Measurements from ENCODE around the gene CD58.

- TF ChIP-seq REST (tag by site-specific recombination; IDR thresholded peaks at IDR 0.05): no peak
- TF ChIP-seq YY1 (tag by site-specific recombination; IDR thresholded peaks at IDR 0.05): no peak
- TF ChIP-seq CTCF (tag by site-specific recombination; IDR thresholded peaks at IDR 0.05): no peak
- TF ChIP-seq ZNF223 (tag by site-specific recombination; IDR thresholded peaks at IDR 0.05): no peak
- TF ChIP-seq, protein P1, sequence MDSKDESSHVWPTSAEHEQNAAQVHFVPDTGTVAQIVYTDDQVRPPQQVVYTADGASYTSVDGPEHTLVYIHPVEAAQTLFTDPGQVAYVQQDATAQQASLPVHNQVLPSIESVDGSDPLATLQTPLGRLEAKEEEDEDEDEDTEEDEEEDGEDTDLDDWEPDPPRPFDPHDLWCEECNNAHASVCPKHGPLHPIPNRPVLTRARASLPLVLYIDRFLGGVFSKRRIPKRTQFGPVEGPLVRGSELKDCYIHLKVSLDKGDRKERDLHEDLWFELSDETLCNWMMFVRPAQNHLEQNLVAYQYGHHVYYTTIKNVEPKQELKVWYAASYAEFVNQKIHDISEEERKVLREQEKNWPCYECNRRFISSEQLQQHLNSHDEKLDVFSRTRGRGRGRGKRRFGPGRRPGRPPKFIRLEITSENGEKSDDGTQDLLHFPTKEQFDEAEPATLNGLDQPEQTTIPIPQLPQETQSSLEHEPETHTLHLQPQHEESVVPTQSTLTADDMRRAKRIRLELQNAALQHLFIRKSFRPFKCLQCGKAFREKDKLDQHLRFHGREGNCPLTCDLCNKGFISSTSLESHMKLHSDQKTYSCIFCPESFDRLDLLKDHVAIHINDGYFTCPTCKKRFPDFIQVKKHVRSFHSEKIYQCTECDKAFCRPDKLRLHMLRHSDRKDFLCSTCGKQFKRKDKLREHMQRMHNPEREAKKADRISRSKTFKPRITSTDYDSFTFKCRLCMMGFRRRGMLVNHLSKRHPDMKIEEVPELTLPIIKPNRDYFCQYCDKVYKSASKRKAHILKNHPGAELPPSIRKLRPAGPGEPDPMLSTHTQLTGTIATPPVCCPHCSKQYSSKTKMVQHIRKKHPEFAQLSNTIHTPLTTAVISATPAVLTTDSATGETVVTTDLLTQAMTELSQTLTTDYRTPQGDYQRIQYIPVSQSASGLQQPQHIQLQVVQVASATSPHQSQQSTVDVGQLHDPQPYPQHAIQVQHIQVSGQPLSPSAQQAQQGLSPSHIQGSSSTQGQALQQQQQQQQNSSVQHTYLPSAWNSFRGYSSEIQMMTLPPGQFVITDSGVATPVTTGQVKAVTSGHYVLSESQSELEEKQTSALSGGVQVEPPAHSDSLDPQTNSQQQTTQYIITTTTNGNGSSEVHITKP (tag by site-specific recombination; IDR thresholded peaks at IDR 0.05): no peak
Observed at GRCh38 chr1:116477429-116477828, 93.4 kb downstream of the CD58 start.

Measured in HEK293 (cell line).